ENCODE measurements around the gene DUSP28.

The DUSP28 gene

DNA sequence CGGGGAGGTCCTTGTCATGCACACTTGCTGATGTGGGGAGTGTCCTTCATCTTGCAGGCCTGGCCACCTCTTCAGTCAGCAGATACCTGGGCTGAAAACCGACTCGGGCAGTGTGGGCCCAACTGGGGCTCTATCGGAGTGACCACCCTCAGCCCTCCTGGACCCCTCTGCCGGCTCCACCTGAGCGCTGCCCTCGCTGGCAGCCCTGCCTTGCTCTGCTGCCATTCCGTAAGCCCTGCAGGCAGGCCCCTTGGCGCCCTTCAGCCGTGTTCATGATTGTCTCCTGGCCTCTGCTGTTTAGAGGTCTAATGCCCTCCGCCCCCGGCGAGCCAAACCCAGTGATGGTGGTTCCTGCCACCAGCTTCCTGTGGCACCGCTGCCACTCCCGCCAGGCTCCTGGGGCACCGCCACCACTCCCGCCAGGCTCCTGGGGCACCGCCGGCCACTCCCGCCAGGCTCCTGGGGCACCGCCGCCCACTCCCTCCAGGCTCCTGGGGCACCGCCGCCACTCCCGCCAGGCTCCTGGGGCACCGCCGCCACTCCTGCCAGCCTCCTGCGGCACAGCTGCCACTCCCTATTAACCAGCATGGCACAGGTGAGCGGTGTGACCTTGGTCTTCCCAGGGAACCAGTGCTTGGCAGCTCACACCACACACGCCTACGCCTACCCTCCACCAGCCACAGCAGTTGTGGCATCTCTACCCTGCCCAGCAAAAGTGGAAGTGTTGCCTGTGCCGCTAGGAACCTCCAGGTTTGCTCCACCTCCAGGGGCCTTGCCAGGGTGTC is 42.3 kb downstream of the DUSP28 start:
- no peak for DNase-seq

DNA sequence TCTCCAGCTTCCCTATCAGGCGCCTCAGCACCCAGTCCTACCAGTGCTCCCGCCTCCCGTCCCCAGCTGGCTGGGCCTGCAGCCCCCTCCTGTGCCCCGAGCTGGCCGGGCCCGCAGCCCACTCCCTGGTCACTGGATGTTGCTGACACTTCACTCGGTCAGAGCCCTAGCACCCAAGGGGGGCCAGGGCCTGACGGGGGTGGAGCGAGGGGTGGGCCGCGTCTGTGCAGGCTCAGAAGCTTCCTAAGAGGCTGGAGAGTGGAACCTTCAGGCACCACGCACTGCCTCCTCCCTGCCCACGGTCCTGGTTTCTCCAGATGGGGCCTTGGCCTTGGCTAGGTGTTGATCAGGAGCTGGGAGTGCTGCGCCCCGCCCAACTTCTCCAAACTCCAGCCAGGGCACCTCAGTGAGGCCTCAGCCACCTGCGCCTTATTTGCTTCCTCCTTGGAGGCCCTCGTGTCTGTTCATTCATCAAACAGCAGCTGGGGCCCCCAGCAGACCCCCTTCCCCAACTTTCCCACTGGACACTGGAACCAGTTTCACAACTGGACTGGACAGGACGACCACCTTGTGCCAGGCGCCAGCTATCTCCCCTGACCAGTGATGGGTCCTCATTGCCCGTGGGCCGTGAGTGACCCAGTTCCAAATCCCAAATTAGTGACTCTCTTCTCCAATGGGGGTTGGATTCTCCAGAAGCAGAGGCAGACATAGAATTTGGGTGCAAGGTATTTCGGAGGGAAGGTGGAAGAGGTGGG is 43.1 kb downstream of the DUSP28 start:
- DNase-seq: no peak

DNA sequence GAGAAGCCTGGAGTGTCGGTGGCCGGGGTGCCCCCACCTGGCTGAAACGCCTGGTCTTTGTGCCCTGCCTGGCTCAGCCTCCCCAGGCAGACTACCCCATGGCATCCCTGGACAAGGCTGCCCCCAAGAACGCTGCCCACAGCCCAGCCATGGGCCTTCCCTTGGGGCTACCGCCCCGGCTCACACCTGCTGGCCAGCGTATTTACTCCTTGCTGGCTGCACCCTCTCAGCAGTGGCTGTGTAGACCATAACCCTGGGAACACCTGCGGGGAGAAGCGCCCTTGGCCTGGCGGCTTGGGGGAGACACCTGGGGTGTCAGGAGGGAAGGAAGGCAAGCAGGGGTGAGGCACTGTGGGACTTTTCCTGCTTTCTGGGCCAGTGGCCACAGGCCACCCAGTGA is 43.7 kb downstream of the DUSP28 start:
- no peak for DNase-seq

DNA sequence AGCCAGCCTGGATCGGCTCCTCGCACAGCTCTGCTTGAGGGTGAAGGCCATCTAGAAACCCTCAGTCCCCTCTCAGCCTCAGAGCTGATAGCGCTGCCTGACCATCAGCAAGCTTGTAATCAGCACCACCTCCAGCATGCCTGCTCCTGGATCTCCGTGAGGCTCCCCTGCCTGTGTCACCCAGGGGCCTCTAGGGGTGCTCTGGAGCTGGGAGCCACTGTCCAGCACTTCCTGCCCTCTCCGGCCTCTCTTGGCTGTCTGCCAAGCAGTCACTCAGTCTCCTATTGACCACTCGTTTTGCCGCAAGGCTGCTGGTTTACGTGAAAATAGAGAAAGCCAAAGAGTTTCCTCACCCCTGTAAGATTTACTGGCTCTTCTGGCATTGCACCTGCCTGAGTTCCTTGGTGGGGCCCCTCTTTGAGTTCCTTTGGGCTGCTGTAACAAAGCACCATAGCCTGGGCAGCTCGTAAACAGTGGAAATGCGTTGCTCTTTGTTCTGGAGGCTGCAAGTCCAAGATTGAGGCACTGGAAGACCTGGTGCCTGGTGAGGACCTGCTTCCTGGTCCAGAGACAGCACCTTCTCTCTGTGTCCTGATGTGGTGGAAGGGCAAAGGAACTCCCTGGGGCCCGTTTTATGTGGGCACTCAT is 44.3 kb downstream of the DUSP28 start:
- DNase-seq: no peak

DNA sequence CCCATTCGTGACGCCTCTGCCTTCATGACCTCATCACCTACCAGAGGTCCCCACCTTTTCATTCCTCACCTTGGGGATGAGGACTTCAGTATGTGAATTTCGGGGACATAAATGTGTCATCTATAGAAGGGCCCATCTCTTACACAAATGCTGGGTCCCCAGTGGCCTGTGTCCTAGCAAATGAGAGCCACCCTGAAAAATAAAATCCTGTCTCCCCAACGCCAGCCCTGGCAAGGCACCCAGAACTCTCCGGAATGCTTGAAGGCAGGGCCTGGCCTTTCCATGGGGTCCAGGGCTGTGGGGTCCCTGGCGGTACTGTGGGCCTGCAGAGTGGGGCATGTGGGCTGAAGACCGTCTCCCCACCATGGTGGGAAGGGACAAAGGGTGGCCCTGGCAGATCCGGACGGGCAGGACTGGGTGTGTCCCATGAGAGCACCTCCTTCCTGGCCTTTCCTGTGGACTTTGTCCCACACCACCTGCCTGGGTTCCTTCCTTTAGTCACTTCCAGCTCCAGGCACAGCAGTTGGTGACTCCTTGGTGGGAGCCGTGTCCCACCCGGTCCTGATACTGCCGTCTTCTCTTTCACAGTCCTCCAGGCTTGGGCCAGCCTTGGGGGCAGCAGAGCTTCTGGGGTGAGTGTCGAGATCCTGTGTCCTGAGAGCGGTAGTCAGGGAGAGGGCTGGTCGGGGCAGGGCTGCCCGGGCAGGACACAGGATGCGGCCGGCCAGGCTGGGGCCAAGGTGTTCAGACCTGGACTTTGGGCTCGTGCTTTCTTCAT is 45.0 kb downstream of the DUSP28 start:
- no peak for DNase-seq

DNA sequence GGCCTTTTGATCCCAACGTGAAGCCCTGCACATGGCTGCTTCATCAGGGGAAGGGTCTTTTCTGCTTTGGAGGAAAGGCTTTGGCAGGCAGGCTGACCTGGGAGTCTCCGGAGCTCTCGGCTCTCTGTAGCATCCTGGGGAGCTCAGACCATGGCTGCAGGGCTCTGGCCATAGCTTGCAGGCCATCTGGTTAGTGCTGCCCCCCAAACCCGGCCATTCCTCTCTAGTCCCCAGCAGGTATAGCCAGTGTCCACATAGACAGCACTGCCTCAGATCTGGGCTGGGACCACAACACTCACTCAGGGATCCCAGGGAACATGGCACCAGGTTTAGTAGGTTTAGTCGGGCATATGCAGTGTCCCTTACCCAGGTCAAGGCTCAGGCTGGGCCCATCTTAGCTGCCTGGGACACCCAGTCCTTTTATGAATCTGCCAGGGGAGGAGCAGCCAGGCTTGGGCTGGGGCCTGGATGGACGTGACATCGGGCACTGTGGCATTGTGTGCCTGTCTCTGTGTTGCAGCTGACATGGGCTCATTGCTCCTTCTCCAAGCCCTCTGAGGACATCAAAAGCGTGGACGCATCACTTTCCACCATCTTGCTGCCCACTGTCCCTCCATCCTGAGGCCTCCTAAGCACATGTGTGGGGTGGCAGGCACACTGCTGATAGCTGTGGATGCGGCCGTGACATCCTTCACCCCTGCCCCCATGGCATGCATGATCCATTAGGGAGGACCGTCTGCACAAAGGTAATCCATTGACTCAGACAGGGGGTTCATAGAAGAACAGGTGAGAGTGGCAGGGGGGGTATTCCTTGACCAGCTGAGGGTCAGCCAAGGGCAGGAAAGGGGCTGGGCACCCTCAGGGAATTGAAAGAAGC is 45.9 kb downstream of the DUSP28 start:
- no peak for DNase-seq

DNA sequence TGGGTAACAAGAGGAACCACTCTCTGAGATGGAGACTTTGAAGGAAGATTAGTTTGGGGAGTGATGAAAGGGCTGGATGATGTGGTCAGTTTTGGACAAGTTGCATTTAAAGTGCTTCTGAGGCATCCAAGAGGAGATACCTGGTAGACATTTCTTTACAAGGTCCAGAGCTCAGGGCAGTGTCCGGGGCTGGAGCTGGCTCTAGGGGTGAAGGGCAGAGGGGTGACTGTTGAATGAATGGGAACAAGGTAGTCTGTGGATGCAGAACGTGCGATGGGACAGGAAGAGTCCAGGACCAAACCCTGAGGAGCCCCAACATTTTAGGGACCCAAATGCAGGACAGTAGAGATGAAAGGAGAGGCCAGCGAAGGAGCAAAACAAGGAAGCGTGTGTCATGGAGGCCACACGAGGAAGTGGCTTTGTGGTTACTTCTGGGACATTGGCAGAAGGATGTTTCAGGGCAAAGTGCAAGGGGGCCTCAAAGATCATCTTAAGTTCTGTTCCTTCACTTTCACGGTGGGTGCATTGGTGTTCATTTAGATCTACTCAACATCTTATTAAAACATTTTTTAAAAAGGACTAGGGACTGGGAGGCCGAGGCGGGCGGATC is 51.5 kb downstream of the DUSP28 start:
- DNase-seq: no peak
